ENCODE results near the gene ASTN2. TPM values are rescaled to one million over a fixed set of nuclear protein-coding genes. Genes with fewer than 3 reads are reported as not detected.

The ASTN2 gene
- total RNA-seq, 1 experiment from 2014 or later = 4.8 TPM

DNA sequence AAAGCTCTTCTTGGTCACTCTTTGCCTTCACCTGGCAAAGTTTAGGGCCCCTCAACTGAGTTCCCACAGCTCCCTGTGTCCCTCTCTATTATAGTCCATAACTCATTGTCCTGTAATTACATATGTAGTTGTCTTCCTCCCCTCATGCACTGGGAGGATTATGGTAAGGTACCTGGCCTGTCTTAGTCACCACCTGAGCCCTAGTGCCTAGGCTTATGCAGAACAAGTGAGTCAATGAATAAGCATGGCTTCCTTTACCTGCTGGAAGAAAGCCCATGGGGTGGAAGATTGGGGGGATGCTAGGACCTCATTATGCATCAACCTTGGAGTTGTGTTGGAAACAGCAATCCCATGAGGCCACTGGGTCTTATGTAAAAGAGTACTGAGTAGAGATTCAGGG, 915.4 kb downstream of the ASTN2 start:
- Histone ChIP-seq H3K4me2 (ENCODE audit: low read length) (peak overlapping the region; percentile 56), H3K27ac (ENCODE audit: low read depth, low read length) (no peak overlapping the region), H2AFZ (ENCODE audit: low read depth, low read length, poor library complexity, severe bottlenecking) (no peak overlapping the region), H3K9me3 (ENCODE audit: control insufficient read depth in 1 of 2, insufficient read depth in 1 of 2, low read depth in 1 of 2, low read length in 2 of 2) (no peaks in the 10 kb centered on the region), H3K79me2 (ENCODE audit: insufficient read depth, low read length) (no peaks in the 10 kb centered on the region), H3K9me2 (ENCODE audit: insufficient read depth) (no peaks in the 10 kb centered on the region), H3K9ac (ENCODE audit: low read length) (no peak overlapping the region), H4K20me1 (ENCODE audit: insufficient read depth) (no peaks in the 10 kb centered on the region), H3K4me3 (replicated peaks in 1 of 2; ENCODE audit: low read depth in 1 of 2, low read length in 2 of 2) (no peak overlapping the region), H3K4me1 (ENCODE audit: control insufficient read depth in 1 of 2, insufficient read depth in 2 of 2, low read length in 2 of 2) (peaks cover 4 to 37% of the 10 kb centered on the region in 2 experiments; a peak in 3 of 4 replicates), H3K27me3 (ENCODE audit: insufficient read depth, low read length) (no peaks in the 10 kb centered on the region), H3K36me3 (ENCODE audit: control insufficient read depth in 1 of 2, insufficient read depth in 2 of 2, low read length in 2 of 2) (no peaks in the 10 kb centered on the region)
- DNase-seq (ENCODE audit: low read depth, low spot score) (peak; percentile 21), ATAC-seq (peak; percentile 56)
- ChIA-PET POLR2A (no interaction called here), CTCF (no interaction called here), RAD21 (ENCODE audit: low non-redundant PET in 1 of 2, low total read pairs in 2 of 2, uncharacterized antibody in 2 of 2, unreplicated experiment in 2 of 2) (no interaction called here)
- BruUV-seq (replicated peaks) = no TSS peak
- TF ChIP-seq JUND (IDR thresholded peaks at IDR 0.05) (peak; percentile 42; the same call in 1 of the 2 replicates), EZH2phosphoT487 (IDR thresholded peaks at IDR 0.05; ENCODE audit: borderline replicate concordance) (no peak), POLR2A (IDR thresholded peaks at IDR 0.05; ENCODE audit: borderline replicate concordance, extremely low read depth, insufficient read depth, insufficient read length) (no peak), SRF (IDR thresholded peaks at IDR 0.05; ENCODE audit: low read depth) (no peak), ZBTB33 (IDR thresholded peaks at IDR 0.05; ENCODE audit: extremely low read depth, insufficient replicate concordance, low read length) (no peak), ELF1 (IDR thresholded peaks at IDR 0.05; ENCODE audit: borderline replicate concordance, low read depth) (no peak), ZFX (IDR thresholded peaks at IDR 0.05) (no peak), FOSL1 (IDR thresholded peaks at IDR 0.05; ENCODE audit: low read depth) (0 out of 2 replicates have a peak, but pooled peaks have one; percentile 17)
- intact Hi-C loops (cut with micrococcal nuclease) = loop anchor here (5.0 kb wide), 1 partner anchor 617 kb away; no protein-coding TSS in a partner anchor
